ENCODE measurements around the gene MYMK. TPM values are rescaled to one million over a fixed set of nuclear protein-coding genes. Genes with fewer than 3 reads are reported as not detected.

The MYMK gene
- total and polyA plus RNA-seq, 2 of the 8 experiments (the other 6 are each of a cell fraction or from before 2014, with no cell fraction given), result not detected

DNA sequence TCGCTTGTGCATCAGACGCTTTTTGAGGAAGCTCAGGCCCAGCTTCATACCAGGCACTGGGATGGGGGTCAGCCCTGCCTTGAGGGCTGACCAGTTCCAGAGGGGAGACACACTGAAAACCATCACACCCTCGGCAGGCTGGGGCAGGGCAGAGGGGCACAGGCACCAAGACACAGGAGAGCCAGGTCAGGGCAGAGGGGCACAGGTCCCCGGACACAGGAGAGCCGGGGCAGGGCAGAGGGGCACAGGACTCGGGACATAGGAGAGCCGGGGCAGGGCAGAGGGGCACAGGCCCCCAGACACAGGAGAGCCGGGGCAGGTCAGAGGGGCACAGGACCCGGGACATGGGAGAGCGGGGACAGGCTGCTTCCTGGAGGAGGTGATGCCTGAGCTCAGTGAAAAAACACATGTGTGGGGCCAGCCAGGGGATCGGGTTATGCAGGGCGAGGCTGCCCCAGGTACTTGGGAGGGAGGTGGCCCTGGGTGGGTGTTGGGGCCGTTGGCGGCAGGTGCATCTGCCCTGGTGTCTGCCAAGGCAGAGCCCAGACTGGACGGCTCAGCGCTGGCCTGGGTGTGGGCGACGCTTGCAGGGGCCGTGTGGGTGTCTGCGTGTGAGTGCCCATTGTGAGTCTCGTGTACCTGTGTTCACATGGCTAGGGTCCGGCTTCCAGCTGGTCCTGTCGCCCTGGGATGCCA is 30.8 kb downstream of the MYMK start (continued):
- TF ChIP-seq SIX5 (IDR thresholded peaks at IDR 0.05; ENCODE audit: low read depth, low read length) (no peak), RNF2 (IDR thresholded peaks at IDR 0.05; ENCODE audit: borderline replicate concordance, low read depth, low read length, missing control alignments, poor library complexity, severe bottlenecking) (no peak), RAD21 (IDR thresholded peaks at IDR 0.05 in 1 of 2, conservative IDR thresholded peaks at IDR 0.05 in 1 of 2; ENCODE audit: low read depth in 2 of 2, low read length in 2 of 2) (no peak), GABPA (IDR thresholded peaks at IDR 0.05; ENCODE audit: borderline replicate concordance, insufficient read depth, low read length) (no peak), TEAD4 (IDR thresholded peaks at IDR 0.05; ENCODE audit: low read depth, low read length) (no peak), CBX8 (IDR thresholded peaks at IDR 0.05; ENCODE audit: borderline replicate concordance, low read depth, low read length) (no peak), RBBP5 (IDR thresholded peaks at IDR 0.05; ENCODE audit: borderline replicate concordance, low read depth, low read length) (no peak), JUN (IDR thresholded peaks at IDR 0.05; ENCODE audit: low read depth, low read length) (no peak), MAFK (IDR thresholded peaks at IDR 0.05; ENCODE audit: low read depth, low read length) (no peak), TAF7 (optimal IDR thresholded peaks at IDR 0.05; ENCODE audit: borderline replicate concordance, low read depth, low read length) (no peak)
